Ishikawa (cell line): ENCODE data around the gene MRM3.

ENCODE experiments used
- CEBPB ChIP-seq: IDR thresholded peaks from 2 replicates; pipeline ENCODE4 v1.6.1; 2012
- CREB1 ChIP-seq: IDR thresholded peaks from 2 replicates; pipeline ENCODE4 v1.6.1; 2012; ENCODE audit warnings: low read depth
- EGR1 ChIP-seq: IDR thresholded peaks from 2 replicates; pipeline ENCODE4 v1.6.1; 2012
- EP300 ChIP-seq: IDR thresholded peaks from 2 replicates; pipeline ENCODE4 v1.6.1; 2012; ENCODE audit warnings: borderline replicate concordance
- FOXM1 ChIP-seq: IDR thresholded peaks from 2 replicates; pipeline ENCODE4 v1.6.1; 2012; ENCODE audit warnings: low read depth, borderline replicate concordance
- MAX ChIP-seq: IDR thresholded peaks from 2 replicates; pipeline ENCODE4 v1.6.1; 2012
- NFIC ChIP-seq: IDR thresholded peaks from 2 replicates; pipeline ENCODE4 v1.6.1; 2012
- RAD21 ChIP-seq: IDR thresholded peaks from 2 replicates; pipeline ENCODE4 v1.6.1; 2012; ENCODE audit warnings: low read depth
- TAF1 ChIP-seq: IDR thresholded peaks from 2 replicates; pipeline ENCODE4 v1.6.1; 2012; ENCODE audit warnings: low read depth, mild to moderate bottlenecking
- TCF12 ChIP-seq: IDR thresholded peaks from 2 replicates; pipeline ENCODE4 v1.6.1; 2012; ENCODE audit warnings: low read depth
- TEAD4 ChIP-seq: IDR thresholded peaks from 2 replicates; pipeline ENCODE4 v1.6.1; 2012
- YY1 ChIP-seq: IDR thresholded peaks from 2 replicates; pipeline ENCODE4 v1.6.1; 2012; ENCODE audit warnings: low read depth
- ZBTB7A ChIP-seq: IDR thresholded peaks from 2 replicates; pipeline ENCODE4 v1.6.1; 2012; ENCODE audit warnings: low read depth
- TF ChIP-seq, protein P1 (sequence below): IDR thresholded peaks from 2 replicates; pipeline ENCODE4 v1.6.1; 2012; ENCODE audit warnings: low read depth, mild to moderate bottlenecking
- TF ChIP-seq, protein P2 (sequence below): IDR thresholded peaks from 2 replicates; pipeline ENCODE4 v1.6.1; 2012

The MRM3 gene

DNA sequence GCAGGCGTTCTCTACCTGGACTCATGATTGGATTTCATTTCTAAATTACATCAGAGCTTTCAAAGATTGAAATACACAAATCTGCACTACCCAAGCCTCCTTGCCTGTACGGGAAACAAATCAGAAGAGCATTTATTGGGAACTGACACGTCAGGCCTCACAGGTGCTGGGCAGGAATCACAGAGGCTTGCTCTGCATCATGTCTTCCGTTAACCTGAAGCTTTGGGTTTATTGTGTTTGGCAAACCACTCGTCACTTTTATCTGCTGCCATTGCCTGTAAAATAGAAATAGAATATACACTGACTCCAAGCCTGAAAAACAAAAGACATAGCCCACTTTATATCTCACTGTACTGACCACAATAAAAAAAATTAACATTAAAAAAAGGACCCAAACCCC, 22.2 kb upstream of the MRM3 start:
- TF ChIP-seq, protein P1, sequence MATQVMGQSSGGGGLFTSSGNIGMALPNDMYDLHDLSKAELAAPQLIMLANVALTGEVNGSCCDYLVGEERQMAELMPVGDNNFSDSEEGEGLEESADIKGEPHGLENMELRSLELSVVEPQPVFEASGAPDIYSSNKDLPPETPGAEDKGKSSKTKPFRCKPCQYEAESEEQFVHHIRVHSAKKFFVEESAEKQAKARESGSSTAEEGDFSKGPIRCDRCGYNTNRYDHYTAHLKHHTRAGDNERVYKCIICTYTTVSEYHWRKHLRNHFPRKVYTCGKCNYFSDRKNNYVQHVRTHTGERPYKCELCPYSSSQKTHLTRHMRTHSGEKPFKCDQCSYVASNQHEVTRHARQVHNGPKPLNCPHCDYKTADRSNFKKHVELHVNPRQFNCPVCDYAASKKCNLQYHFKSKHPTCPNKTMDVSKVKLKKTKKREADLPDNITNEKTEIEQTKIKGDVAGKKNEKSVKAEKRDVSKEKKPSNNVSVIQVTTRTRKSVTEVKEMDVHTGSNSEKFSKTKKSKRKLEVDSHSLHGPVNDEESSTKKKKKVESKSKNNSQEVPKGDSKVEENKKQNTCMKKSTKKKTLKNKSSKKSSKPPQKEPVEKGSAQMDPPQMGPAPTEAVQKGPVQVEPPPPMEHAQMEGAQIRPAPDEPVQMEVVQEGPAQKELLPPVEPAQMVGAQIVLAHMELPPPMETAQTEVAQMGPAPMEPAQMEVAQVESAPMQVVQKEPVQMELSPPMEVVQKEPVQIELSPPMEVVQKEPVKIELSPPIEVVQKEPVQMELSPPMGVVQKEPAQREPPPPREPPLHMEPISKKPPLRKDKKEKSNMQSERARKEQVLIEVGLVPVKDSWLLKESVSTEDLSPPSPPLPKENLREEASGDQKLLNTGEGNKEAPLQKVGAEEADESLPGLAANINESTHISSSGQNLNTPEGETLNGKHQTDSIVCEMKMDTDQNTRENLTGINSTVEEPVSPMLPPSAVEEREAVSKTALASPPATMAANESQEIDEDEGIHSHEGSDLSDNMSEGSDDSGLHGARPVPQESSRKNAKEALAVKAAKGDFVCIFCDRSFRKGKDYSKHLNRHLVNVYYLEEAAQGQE, result no peak

DNA sequence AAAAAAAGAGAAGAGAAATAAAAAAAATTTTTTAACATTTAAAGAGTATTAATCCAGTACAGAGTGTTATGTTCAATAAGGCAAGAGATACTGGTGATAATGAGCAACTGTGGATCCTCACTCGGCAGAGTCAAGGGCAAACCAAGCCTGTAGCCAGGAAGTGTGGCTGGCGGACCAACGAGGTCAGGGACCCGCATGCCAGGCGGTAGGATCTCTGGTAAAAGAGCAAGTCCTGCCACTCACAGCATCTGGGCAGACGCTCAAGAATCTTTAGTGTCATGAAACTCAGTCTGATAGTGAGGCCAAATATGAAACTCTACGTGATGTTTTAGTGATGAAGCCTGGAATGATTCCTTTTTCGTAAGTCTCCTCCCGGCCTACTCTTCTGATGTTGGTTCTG, 21.8 kb upstream of the MRM3 start:
- no peak for TF ChIP-seq TCF12

DNA sequence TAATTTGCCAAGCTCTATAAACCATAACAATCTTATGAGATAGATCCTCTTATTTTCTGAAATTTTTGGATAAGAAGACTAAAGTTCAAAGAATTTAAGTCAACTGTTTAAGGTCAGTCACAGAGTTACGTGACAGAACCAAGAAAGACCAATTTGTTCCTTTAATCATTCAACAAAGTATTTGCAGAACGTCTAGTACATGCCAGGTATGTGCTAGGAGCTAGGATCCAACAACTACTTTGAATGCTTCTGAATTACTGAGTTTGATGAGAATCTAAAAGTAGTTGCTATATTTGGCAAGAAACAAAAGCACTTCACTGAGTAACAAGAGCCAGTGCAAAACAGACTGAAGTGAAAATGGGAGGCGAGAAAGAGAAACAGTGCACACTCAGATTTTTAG, 15.1 kb upstream of the MRM3 start:
- TF ChIP-seq MAX, result no peak
- no peak for TF ChIP-seq CEBPB
- TF ChIP-seq, protein P2, sequence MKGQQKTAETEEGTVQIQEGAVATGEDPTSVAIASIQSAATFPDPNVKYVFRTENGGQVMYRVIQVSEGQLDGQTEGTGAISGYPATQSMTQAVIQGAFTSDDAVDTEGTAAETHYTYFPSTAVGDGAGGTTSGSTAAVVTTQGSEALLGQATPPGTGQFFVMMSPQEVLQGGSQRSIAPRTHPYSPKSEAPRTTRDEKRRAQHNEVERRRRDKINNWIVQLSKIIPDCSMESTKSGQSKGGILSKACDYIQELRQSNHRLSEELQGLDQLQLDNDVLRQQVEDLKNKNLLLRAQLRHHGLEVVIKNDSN, result no peak
- no peak for TF ChIP-seq TEAD4
- no peak for TF ChIP-seq CREB1
- no peak for TF ChIP-seq FOXM1
- no peak for TF ChIP-seq YY1
- no peak for TF ChIP-seq EGR1
- TF ChIP-seq ZBTB7A, result no peak
- no peak for TF ChIP-seq RAD21
- no peak for TF ChIP-seq TAF1
- no peak for TF ChIP-seq TCF12
- no peak for TF ChIP-seq EP300
- TF ChIP-seq, protein P1, result no peak
- no peak for TF ChIP-seq NFIC

DNA sequence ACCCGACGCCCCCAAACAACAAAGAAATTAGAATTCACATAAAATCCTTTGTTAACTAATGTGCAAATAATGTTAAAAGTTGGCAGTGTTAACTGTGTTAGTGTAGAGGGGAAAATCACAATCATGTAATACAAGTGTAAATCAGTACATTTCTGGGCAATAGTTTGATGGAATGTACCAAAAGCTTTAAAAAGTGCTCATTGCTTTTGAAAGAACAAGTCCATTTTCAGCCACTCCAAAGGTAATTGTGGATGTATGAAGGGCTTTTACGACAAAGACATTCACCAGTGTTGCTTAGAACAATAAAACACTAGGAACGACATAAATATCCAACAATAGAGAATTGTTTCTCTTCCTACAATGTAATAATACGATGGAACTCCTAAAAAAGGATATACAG, 9.1 kb upstream of the MRM3 start:
- TF ChIP-seq EGR1, result no peak
- TF ChIP-seq CREB1, result no peak
- TF ChIP-seq YY1, result no peak
- TF ChIP-seq FOXM1, result no peak
- TF ChIP-seq MAX, result no peak
- no peak for TF ChIP-seq ZBTB7A
- TF ChIP-seq, protein P2, result no peak
- TF ChIP-seq TEAD4, result no peak
- TF ChIP-seq TAF1, result no peak
- TF ChIP-seq CEBPB, result no peak
- TF ChIP-seq, protein P1, result no peak
- TF ChIP-seq EP300, result no peak
- TF ChIP-seq TCF12, result no peak
- TF ChIP-seq RAD21, result no peak
- no peak for TF ChIP-seq NFIC

- TF ChIP-seq NFIC (no peak), FOXM1 (no peak), EP300 (no peak), EGR1 (no peak)
- TF ChIP-seq, protein P2, result no peak
Measured at GRCh38 chr17:773467-774312, 8.5 kb upstream of the MRM3 start.
